B cell (primary cell): ENCODE results near the gene LAPTM4A. TPM values are rescaled to one million over a fixed set of nuclear protein-coding genes. Genes with fewer than 3 reads are reported as not detected.
A peak's percentile ranks its signal among the peaks of the same experiment; 100 is the strongest.

Experiments
- ATAC-seq: fragments of 200-7000 bp; cut with Tn5 transposase; one replicate; pipeline ENCODE4 v1.10.0; 2021; ENCODE audit warnings: low read depth, mild to moderate bottlenecking, moderate number of reproducible peaks, moderate library complexity
- CTCF ChIA-PET: fragments of 350-600 bp; sonication (Branson Sonifier 250); formaldehyde crosslinking; loops from one replicate; lab custom pipeline; 2021; ENCODE audit warnings: antibody characterized with exemption, inconsistent platforms; lab: Charles Lee
- POLR2A ChIA-PET: fragments of 350-600 bp; sonication (Branson Sonifier 250); formaldehyde crosslinking; loops from one replicate; lab custom pipeline; 2021; ENCODE audit warnings: antibody characterized with exemption; lab: Charles Lee
- DNase-seq: peaks from one replicate; pipeline ENCODE4 v3.0.0; 2013
- H2AFZ ChIP-seq: 2 replicates; pipeline ENCODE4 v1.6.1; 2012; ENCODE audit warnings: mild to moderate bottlenecking, low read depth, low read length; ENCODE audit not compliant: insufficient read depth, poor library complexity, severe bottlenecking
- H3K27ac ChIP-seq, 2 donors: 1 replicate in 1 of 2; 2 replicates in 1 of 2; pipeline ENCODE4 v1.5.1; 2012 to 2013; ENCODE audit warnings: low read length in 2 of 2, mild to moderate bottlenecking in 2 of 2, moderate library complexity in 1 of 2
- H3K27me3 ChIP-seq, 4 experiments: fragments of 200-600 bp in 1 of 4; sonication (generic) in 1 of 4; replicated peaks in 1 of 4; 1 replicate in 2 of 4; 2 replicates in 2 of 4; pipeline versions ENCODE4 v1.6.1 to v1.7.0; 2013 to 2016; ENCODE audit warnings: low read length in 3 of 4, mild to moderate bottlenecking in 2 of 4, mixed read lengths in 1 of 4, moderate library complexity in 1 of 4; ENCODE audit not compliant: insufficient read depth in 4 of 4, control insufficient read depth in 3 of 4; ENCODE audit errors: control extremely low read depth in 1 of 4
- H3K36me3 ChIP-seq, 2 experiments: replicated peaks in 1 of 2; 1 replicate in 1 of 2; 2 replicates in 1 of 2; pipeline versions ENCODE4 v1.6.1 to v1.7.1; 2013; ENCODE audit warnings: low read length in 1 of 2; ENCODE audit not compliant: insufficient read depth in 2 of 2, control insufficient read depth in 1 of 2; ENCODE audit errors: control extremely low read depth in 1 of 2, extremely low read depth in 1 of 2
- H3K4me1 ChIP-seq, 2 donors: fragments of 200-600 bp in 1 of 2; sonication (generic) in 1 of 2; 1 replicate in 1 of 2; 2 replicates in 1 of 2; pipeline versions ENCODE4 v1.5.1 to v1.6.1; 2013 to 2017; ENCODE audit warnings: low read length in 2 of 2; ENCODE audit not compliant: control insufficient read depth in 2 of 2, insufficient read depth in 2 of 2
- H3K4me2 ChIP-seq: replicated peaks from 2 replicates; pipeline ENCODE3; 2012; ENCODE audit warnings: mild to moderate bottlenecking, low read depth, low read length; ENCODE audit not compliant: poor library complexity, severe bottlenecking
- H3K4me3 ChIP-seq, 5 experiments: fragments of 200-600 bp in 1 of 5; sonication (generic) in 1 of 5; 1 replicate in 3 of 5; 2 replicates in 2 of 5; pipeline versions ENCODE4 v1.5.1 to v1.7.0; 2011 to 2016; ENCODE audit warnings: low read length in 4 of 5, mild to moderate bottlenecking in 4 of 5, low read depth in 2 of 5, control low read depth in 1 of 5, moderate library complexity in 1 of 5; ENCODE audit not compliant: insufficient read depth in 1 of 5; ENCODE audit errors: control extremely low read depth in 1 of 5, extremely low read depth in 1 of 5
- H3K79me2 ChIP-seq: fragments of 200-600 bp; sonication (generic); one replicate; pipeline ENCODE4 v1.6.0; 2016; ENCODE audit warnings: low read length; ENCODE audit not compliant: control insufficient read depth, insufficient read depth
- H3K9ac ChIP-seq: fragments of 200-600 bp; sonication (generic); 2 replicates; pipeline ENCODE4 v1.6.1; 2017; ENCODE audit warnings: mild to moderate bottlenecking, low read length, moderate library complexity
- H3K9me3 ChIP-seq, 3 donors: one replicate each; pipeline versions ENCODE4 v1.6.1 to v1.7.1; 2013; ENCODE audit warnings: low read length in 2 of 3; ENCODE audit not compliant: control insufficient read depth in 2 of 3, insufficient read depth in 1 of 3; ENCODE audit errors: control extremely low read depth in 1 of 3
- H4K20me1 ChIP-seq: 2 replicates; pipeline ENCODE4 v1.6.0; 2012; ENCODE audit warnings: mild to moderate bottlenecking, low read length; ENCODE audit not compliant: insufficient read depth, control insufficient read depth, poor library complexity, severe bottlenecking
- H3K27ac Mint-ChIP-seq: one replicate; pipeline ENCODE4 v1.8.0; 2021; ENCODE audit warnings: mixed read lengths
- H3K27me3 Mint-ChIP-seq: one replicate; pipeline ENCODE4 v1.8.0; 2021; ENCODE audit warnings: mixed read lengths
- H3K4me1 Mint-ChIP-seq: one replicate; pipeline ENCODE4 v1.8.0; 2021; ENCODE audit warnings: mixed read lengths
- H3K4me3 Mint-ChIP-seq: one replicate; pipeline ENCODE4 v1.8.0; 2021; ENCODE audit warnings: mixed read lengths
- H3K9me3 Mint-ChIP-seq: one replicate; pipeline ENCODE4 v1.8.0; 2022; ENCODE audit warnings: mixed read lengths; ENCODE audit not compliant: insufficient read depth
- EZH2 ChIP-seq: IDR thresholded peaks from 2 replicates; pipeline ENCODE4 v1.6.1; 2012; ENCODE audit warnings: borderline replicate concordance, low read depth, mild to moderate bottlenecking, moderate library complexity, low read length; ENCODE audit not compliant: insufficient read depth, poor library complexity, severe bottlenecking
- WGBS: methylation state at CpG from one replicate; pipeline ENCODE4 v1.1.5; 2013; ENCODE audit warnings: missing lambda C conversion rate; ENCODE audit not compliant: insufficient coverage; 5-methylcytosine and 5-hydroxymethylcytosine counted together
- intact Hi-C: fragments of 100-400 bp; cut with micrococcal nuclease; formaldehyde crosslinking; loops from one replicate; pipeline ENCODE4 v1.10.0; 2022
- polyA plus RNA-seq: library from polyadenylated mRNA; depleted of rRNA; stranded (reverse); fragments of >200 nt; gene quantifications from 2 replicates; pipeline ENCODE4 v1.2.3, GENCODE V29; 2012
- total RNA-seq, 2 donors: library from RNA; stranded (reverse); fragments of 120-200 nt in 1 of 2; gene quantifications; 1 replicate in 1 of 2; 2 replicates in 1 of 2; pipeline versions ENCODE4 v1.2.3 to v1.2.4, GENCODE V29; 2013 to 2022
- TF ChIP-seq, protein P1 (sequence below): fragments of 200-600 bp; IDR thresholded peaks from one replicate; pipeline ENCODE4 v1.8.0; 2022; ENCODE audit warnings: antibody characterized with exemption, mild to moderate bottlenecking

LAPTM4A gene
- total and polyA plus RNA-seq, 2 donors (not counting 1 experiment from before 2014, with no cell fraction given) = 45.9 to 74.4 TPM

DNA sequence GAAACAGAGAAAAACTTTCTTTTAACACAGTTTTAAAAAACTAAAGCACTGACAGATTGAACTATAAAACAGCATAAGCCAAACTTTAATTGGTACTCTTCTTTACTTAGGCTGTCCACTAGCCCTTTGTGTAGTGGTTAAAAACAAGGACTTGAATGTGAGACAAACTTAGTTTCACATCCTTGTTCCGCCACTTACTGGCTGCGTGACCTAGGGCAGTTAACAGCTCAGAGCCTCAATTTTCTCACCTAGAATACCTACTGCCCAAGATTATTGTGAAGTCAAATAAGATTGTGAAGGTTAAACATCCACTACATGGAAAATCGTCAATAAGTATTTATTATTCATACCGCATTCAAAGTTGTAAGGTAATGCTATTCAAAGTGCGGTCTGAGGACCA is 63.5 kb downstream of the LAPTM4A start:
- POLR2A ChIA-PET = no interaction called here
- intact Hi-C loops = loop anchor here (2.0 kb wide), 1 partner anchor 25 kb away; the partner anchor contains the start of gene MATN3
- Histone ChIP-seq H3K9me3 (no peaks in the 10 kb centered on the region), H3K4me2 (peak overlapping the region; percentile 12), H3K4me3 (no peak overlapping the region), H2AFZ (no peak overlapping the region), H3K4me1 (peaks cover 16 to 22% of the 10 kb centered on the region in 2 donors), H3K79me2 (no peaks in the 10 kb centered on the region), H4K20me1 (no peaks in the 10 kb centered on the region), H3K9ac (no peak overlapping the region), H3K27me3 (peaks cover 0 to 7% (median 0%) of the 10 kb centered on the region in 4 experiments), H3K36me3 (no peaks in the 10 kb centered on the region), H3K27ac (no peak overlapping the region)
- ATAC-seq (peak; percentile 32), DNase-seq (peak; percentile 49)
- WGBS = no CpG with 5 or more reads among the region's 5 CpGs
- CTCF ChIA-PET = interaction anchor here (0.8 to 0.9 kb wide), 2 partner anchors 25 to 32 kb away, joined by 3 to 4 read pairs; no protein-coding TSS in a partner anchor
- H3K27me3 Mint-ChIP-seq = peaks cover 6% of the 10 kb centered on the region
- TF ChIP-seq, protein P1, sequence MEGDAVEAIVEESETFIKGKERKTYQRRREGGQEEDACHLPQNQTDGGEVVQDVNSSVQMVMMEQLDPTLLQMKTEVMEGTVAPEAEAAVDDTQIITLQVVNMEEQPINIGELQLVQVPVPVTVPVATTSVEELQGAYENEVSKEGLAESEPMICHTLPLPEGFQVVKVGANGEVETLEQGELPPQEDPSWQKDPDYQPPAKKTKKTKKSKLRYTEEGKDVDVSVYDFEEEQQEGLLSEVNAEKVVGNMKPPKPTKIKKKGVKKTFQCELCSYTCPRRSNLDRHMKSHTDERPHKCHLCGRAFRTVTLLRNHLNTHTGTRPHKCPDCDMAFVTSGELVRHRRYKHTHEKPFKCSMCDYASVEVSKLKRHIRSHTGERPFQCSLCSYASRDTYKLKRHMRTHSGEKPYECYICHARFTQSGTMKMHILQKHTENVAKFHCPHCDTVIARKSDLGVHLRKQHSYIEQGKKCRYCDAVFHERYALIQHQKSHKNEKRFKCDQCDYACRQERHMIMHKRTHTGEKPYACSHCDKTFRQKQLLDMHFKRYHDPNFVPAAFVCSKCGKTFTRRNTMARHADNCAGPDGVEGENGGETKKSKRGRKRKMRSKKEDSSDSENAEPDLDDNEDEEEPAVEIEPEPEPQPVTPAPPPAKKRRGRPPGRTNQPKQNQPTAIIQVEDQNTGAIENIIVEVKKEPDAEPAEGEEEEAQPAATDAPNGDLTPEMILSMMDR = no peak
- no peak for TF ChIP-seq EZH2
- H3K27ac Mint-ChIP-seq = peak overlapping the region; percentile 38
- no peaks in the 10 kb centered on the region for H3K9me3 Mint-ChIP-seq
- peak overlapping the region; percentile 3 for H3K4me3 Mint-ChIP-seq
- peaks cover 28% of the 10 kb centered on the region for H3K4me1 Mint-ChIP-seq

Other genes with a start within 250 kb of the LAPTM4A start
- 38.1 TPM in 2 replicates for gene TTC32, start 149.6 kb downstream of the LAPTM4A start, total RNA-seq
- gene TTC32, start 149.6 kb downstream of the LAPTM4A start, polyA plus RNA-seq = 27.7 and 76.6 TPM in 2 replicates
- gene WDR35, start 61.5 kb downstream of the LAPTM4A start, total RNA-seq = 9.4 and 11.8 TPM in 2 replicates
- gene WDR35, start 61.5 kb downstream of the LAPTM4A start, polyA plus RNA-seq = 2.4 and 3.0 TPM in 2 replicates
- gene MATN3, start 39.0 kb downstream of the LAPTM4A start, total RNA-seq = not detected in 2 replicates
- gene MATN3, start 39.0 kb downstream of the LAPTM4A start, polyA plus RNA-seq = not detected in 2 replicates
- gene SDC1, start 173.5 kb upstream of the LAPTM4A start, total RNA-seq = not detected in 2 replicates
- gene SDC1, start 173.5 kb upstream of the LAPTM4A start, polyA plus RNA-seq = 0.22 and 0.23 TPM in 2 replicates